Neural cell (in vitro differentiated cells): ENCODE results near the gene MCOLN3. TPM values are rescaled to one million over a fixed set of nuclear protein-coding genes. Genes with fewer than 3 reads are reported as not detected.

Experiments used
- H2AFZ ChIP-seq: fragments of 200-600, 300-800 bp; sonication (generic), shearing (Covaris generic); 2 replicates; pipeline ENCODE4 v1.6.0; 2014; ENCODE audit warnings: low read depth, mild to moderate bottlenecking, antibody characterized with exemption, low read length, moderate library complexity
- H3F3A ChIP-seq: fragments of 200-600 bp; shearing (Covaris generic); 2 replicates; pipeline ENCODE4 v1.6.1; 2016; ENCODE audit warnings: mild to moderate bottlenecking, moderate library complexity, mixed read lengths, antibody characterized with exemption, low read length; ENCODE audit not compliant: insufficient read depth, poor library complexity, severe bottlenecking
- H3K27ac ChIP-seq: fragments of 200-600, 300-800 bp; sonication (generic), shearing (Covaris generic); 2 replicates; pipeline ENCODE4 v1.5.1; 2014; ENCODE audit warnings: mild to moderate bottlenecking, low read length, moderate library complexity
- H3K27me3 ChIP-seq: fragments of 300-800, 200-600 bp; sonication (generic), shearing (Covaris generic); 2 replicates; pipeline ENCODE4 v1.6.0; 2014; ENCODE audit warnings: mild to moderate bottlenecking, low read depth, low read length, moderate library complexity; ENCODE audit not compliant: insufficient read depth
- H3K36me3 ChIP-seq: fragments of 300-800, 200-600 bp; sonication (generic), shearing (Covaris generic); 2 replicates; pipeline ENCODE4 v1.5.1; 2014; ENCODE audit warnings: mild to moderate bottlenecking, antibody characterized with exemption, low read length, moderate library complexity; ENCODE audit not compliant: insufficient read depth
- H3K4me2 ChIP-seq: fragments of 300-800, 200-600 bp; sonication (generic), shearing (Covaris generic); 2 replicates; pipeline ENCODE4 v1.6.0; 2014; ENCODE audit warnings: mild to moderate bottlenecking, low read length
- H3K4me3 ChIP-seq: fragments of 300-800, 200-600 bp; sonication (generic), shearing (Covaris generic); 2 replicates; pipeline ENCODE4 v1.5.1; 2014; ENCODE audit warnings: mild to moderate bottlenecking, low read length, moderate library complexity
- H3K79me2 ChIP-seq: fragments of 200-600 bp; shearing (Covaris generic); replicated peaks from 2 replicates; pipeline ENCODE4 v1.6.0; 2014; ENCODE audit warnings: mild to moderate bottlenecking, low read length, moderate library complexity; ENCODE audit not compliant: insufficient read depth
- H3K9ac ChIP-seq: fragments of 300-800, 200-600 bp; sonication (generic), shearing (Covaris generic); 2 replicates; pipeline ENCODE4 v1.6.1; 2016; ENCODE audit warnings: mild to moderate bottlenecking, low read length, mixed read lengths
- H3K9me2 ChIP-seq: fragments of 200-600 bp; shearing (Covaris generic); 2 replicates; pipeline ENCODE4 v1.6.1; 2016; ENCODE audit warnings: mild to moderate bottlenecking, low read length, mixed read lengths; ENCODE audit not compliant: insufficient read depth
- H3K9me3 ChIP-seq: fragments of 200-600, 300-800 bp; sonication (generic), shearing (Covaris generic); 2 replicates; pipeline ENCODE4 v1.6.1; 2016; ENCODE audit warnings: mild to moderate bottlenecking, mixed run types, low read length, moderate library complexity, mixed read lengths
- H4K20me1 ChIP-seq: fragments of 200-600 bp; shearing (Covaris generic); 2 replicates; pipeline ENCODE4 v1.6.1; 2016; ENCODE audit warnings: mild to moderate bottlenecking, mixed run types; ENCODE audit not compliant: insufficient read depth
- EP300 ChIP-seq: fragments of 450-650 bp; conservative IDR thresholded peaks from 2 replicates; pipeline ENCODE4 v1.6.1; 2014; ENCODE audit warnings: antibody characterized with exemption, mild to moderate bottlenecking, moderate library complexity; ENCODE audit not compliant: poor library complexity, severe bottlenecking
- EZH2 ChIP-seq: fragments of 200-600, 300-800 bp; shearing (Covaris generic), sonication (generic); IDR thresholded peaks from 2 replicates; pipeline ENCODE4 v1.6.1; 2014; ENCODE audit warnings: antibody characterized with exemption, low read length, borderline replicate concordance, mild to moderate bottlenecking; ENCODE audit not compliant: insufficient read depth, poor library complexity, severe bottlenecking
- MXI1 ChIP-seq: fragments of 450-650 bp; conservative IDR thresholded peaks from 2 replicates; pipeline ENCODE4 v1.6.1; 2014; ENCODE audit warnings: antibody characterized with exemption, mild to moderate bottlenecking; ENCODE audit not compliant: poor library complexity, severe bottlenecking
- POLR2AphosphoS5 ChIP-seq: IDR thresholded peaks from 2 replicates; pipeline ENCODE4 v1.6.1; 2012
- RAD21 ChIP-seq: fragments of 450-650 bp; conservative IDR thresholded peaks from 2 replicates; pipeline ENCODE4 v1.6.1; 2014; ENCODE audit warnings: antibody characterized with exemption, mild to moderate bottlenecking, moderate library complexity
- REST ChIP-seq: IDR thresholded peaks from 2 replicates; pipeline ENCODE4 v1.6.1; 2012; ENCODE audit warnings: borderline replicate concordance
- SMC3 ChIP-seq: fragments of 450-650 bp; conservative IDR thresholded peaks from 2 replicates; pipeline ENCODE4 v1.6.1; 2014; ENCODE audit warnings: antibody characterized with exemption, mild to moderate bottlenecking, moderate library complexity; ENCODE audit not compliant: poor library complexity
- TAF1 ChIP-seq: IDR thresholded peaks from 2 replicates; pipeline ENCODE4 v1.6.1; 2012; ENCODE audit warnings: low read depth
- polyA plus RNA-seq: library from polyadenylated mRNA; depleted of rRNA; stranded (reverse); fragments of >200 nt; gene quantifications from 2 replicates; pipeline ENCODE4 v1.2.3, GENCODE V29; 2014
- TF ChIP-seq, protein P1 (sequence below): fragments of 450-650 bp; IDR thresholded peaks from 2 replicates; pipeline ENCODE4 v1.5.1; 2014; ENCODE audit warnings: antibody characterized with exemption, mild to moderate bottlenecking, moderate library complexity; ENCODE audit not compliant: poor library complexity, severe bottlenecking

Gene MCOLN3
- polyA plus RNA-seq, 1 donor from 2014 or later, result not detected

DNA sequence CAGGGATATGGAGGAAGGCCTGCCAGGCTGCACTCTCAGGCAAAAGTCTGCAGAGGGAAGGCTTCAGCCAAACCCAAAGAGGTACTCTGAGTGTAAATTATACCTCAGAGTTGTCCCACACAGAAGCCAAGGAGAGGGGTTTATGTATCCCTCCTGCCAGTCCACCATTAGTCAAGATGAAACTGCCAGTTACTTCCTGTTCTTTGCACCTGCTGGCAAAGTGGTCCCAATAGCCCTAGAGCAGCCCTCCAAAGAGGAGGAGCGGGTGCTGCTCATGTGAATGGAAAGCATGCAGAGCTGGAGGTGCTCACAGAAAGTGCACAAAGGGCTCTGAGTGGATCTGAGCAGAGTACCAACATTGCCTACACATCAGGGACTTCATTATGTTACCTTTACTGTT, 37.1 kb upstream of the MCOLN3 start:
- H3K79me2 ChIP-seq, result no peaks in the 10 kb centered on the region
- no peaks in the 10 kb centered on the region for H3K9me3 ChIP-seq
- H3K27me3 ChIP-seq, result no peaks in the 10 kb centered on the region
- H4K20me1 ChIP-seq, result no peaks in the 10 kb centered on the region
- no peaks in the 10 kb centered on the region for H3K36me3 ChIP-seq
- TF ChIP-seq EP300 (no peak), MXI1 (no peak), TAF1 (no peak)
- no peaks in the 10 kb centered on the region for H3F3A ChIP-seq
- no peak overlapping the region for H3K4me3 ChIP-seq
- no peak overlapping the region for H3K27ac ChIP-seq
- H3K4me2 ChIP-seq, result no peak overlapping the region
- H2AFZ ChIP-seq, result no peak overlapping the region
- H3K9me2 ChIP-seq, result no peaks in the 10 kb centered on the region
- no peak overlapping the region for H3K9ac ChIP-seq

DNA sequence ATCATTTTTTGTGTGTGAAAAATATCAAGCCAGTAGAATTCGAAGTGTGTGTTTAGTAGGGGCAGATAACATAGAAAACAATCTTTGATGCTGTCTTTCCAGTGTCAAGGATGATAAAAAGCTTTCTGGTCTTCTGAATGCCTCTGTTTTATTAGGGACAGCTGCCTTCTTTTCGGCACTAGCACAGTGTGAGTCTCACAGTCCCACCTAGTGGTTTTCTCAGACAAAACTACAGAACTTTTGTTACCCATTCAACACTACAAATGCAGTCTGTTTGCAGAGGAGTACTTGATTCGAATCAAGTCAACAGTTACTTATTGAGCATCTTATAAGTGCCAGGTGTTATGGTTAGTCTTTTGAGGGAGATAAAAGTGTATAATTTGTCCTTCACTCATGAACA, 30.6 kb upstream of the MCOLN3 start:
- Histone ChIP-seq H4K20me1 (no peaks in the 10 kb centered on the region), H3K27me3 (no peaks in the 10 kb centered on the region), H3K36me3 (no peaks in the 10 kb centered on the region), H3K9me2 (no peaks in the 10 kb centered on the region), H3K27ac (no peak overlapping the region), H3K4me2 (no peak overlapping the region), H3F3A (no peaks in the 10 kb centered on the region), H2AFZ (no peak overlapping the region), H3K4me3 (no peak overlapping the region), H3K9me3 (no peaks in the 10 kb centered on the region), H3K79me2 (no peaks in the 10 kb centered on the region), H3K9ac (no peak overlapping the region)
- TF ChIP-seq TAF1 (no peak), MXI1 (no peak), EZH2 (no peak), EP300 (no peak), POLR2AphosphoS5 (no peak), REST (no peak)
- TF ChIP-seq, protein P1, sequence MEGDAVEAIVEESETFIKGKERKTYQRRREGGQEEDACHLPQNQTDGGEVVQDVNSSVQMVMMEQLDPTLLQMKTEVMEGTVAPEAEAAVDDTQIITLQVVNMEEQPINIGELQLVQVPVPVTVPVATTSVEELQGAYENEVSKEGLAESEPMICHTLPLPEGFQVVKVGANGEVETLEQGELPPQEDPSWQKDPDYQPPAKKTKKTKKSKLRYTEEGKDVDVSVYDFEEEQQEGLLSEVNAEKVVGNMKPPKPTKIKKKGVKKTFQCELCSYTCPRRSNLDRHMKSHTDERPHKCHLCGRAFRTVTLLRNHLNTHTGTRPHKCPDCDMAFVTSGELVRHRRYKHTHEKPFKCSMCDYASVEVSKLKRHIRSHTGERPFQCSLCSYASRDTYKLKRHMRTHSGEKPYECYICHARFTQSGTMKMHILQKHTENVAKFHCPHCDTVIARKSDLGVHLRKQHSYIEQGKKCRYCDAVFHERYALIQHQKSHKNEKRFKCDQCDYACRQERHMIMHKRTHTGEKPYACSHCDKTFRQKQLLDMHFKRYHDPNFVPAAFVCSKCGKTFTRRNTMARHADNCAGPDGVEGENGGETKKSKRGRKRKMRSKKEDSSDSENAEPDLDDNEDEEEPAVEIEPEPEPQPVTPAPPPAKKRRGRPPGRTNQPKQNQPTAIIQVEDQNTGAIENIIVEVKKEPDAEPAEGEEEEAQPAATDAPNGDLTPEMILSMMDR, result no peak

- Histone ChIP-seq H3K4me2 (no peak overlapping the region), H3K27me3 (no peaks in the 10 kb centered on the region), H3K79me2 (no peaks in the 10 kb centered on the region), H3K9me2 (no peaks in the 10 kb centered on the region), H3K36me3 (no peaks in the 10 kb centered on the region), H3F3A (no peaks in the 10 kb centered on the region), H2AFZ (no peak overlapping the region), H4K20me1 (no peaks in the 10 kb centered on the region), H3K9ac (no peak overlapping the region), H3K9me3 (no peaks in the 10 kb centered on the region), H3K27ac (no peak overlapping the region), H3K4me3 (no peak overlapping the region)
- no peak for TF ChIP-seq TAF1
- TF ChIP-seq MXI1, result no peak
- TF ChIP-seq, protein P1, result no peak
- no peak for TF ChIP-seq RAD21
- TF ChIP-seq SMC3, result no peak
- TF ChIP-seq EZH2, result no peak
- TF ChIP-seq REST, result no peak
- no peak for TF ChIP-seq POLR2AphosphoS5
Observed at GRCh38 chr1:85074365-85074964, 26.2 kb upstream of the MCOLN3 start.
